ENCODE measurements around the gene PRKCE. TPM values are rescaled to one million over a fixed set of nuclear protein-coding genes. Genes with fewer than 3 reads are reported as not detected.

The PRKCE gene
- total RNA-seq, 2 experiments from 2014 or later: 17.0 to 42.1 TPM

DNA sequence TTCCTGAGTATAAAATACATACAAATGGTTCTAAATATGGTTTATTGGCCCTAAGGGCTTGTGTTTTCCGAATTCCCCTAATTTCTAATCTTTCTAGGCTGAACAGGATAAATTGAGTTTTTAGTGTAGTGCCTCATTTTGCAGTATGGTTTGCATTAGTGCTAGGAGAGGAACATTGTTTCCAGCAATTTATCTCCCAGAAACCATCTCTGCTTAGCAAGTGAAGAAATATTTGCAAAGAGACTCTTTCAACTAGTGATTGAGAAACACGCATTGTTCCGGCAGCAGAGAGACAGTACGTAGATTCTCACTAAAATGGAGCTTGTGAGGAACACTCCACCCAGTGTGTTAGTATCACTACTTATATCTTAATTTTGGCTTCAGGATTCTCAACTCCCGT, 468.0 kb downstream of the PRKCE start:
- POLR2A ChIA-PET: no interaction called here
- no peak overlapping the region for H3K4me3 ChIP-seq (ENCODE audit: low read depth, low read length, poor library complexity, severe bottlenecking)
- H4K20me1 ChIP-seq (ENCODE audit: insufficient read depth, low read length): no peaks in the 10 kb centered on the region
- no TSS peak for BruUV-seq (replicated peaks)
- no peaks in the 10 kb centered on the region for H3K9me3 ChIP-seq (ENCODE audit: low read length)
- intact Hi-C loops (cut with micrococcal nuclease; ENCODE audit: unreplicated experiment): no loop called here
- no peak overlapping the region for H3K4me2 ChIP-seq (ENCODE audit: low read length)
- H3K4me1 ChIP-seq (ENCODE audit: insufficient read depth, low read length, poor library complexity, severe bottlenecking): no peaks in the 10 kb centered on the region
- TF ChIP-seq EZH2phosphoT487 (IDR thresholded peaks at IDR 0.05; ENCODE audit: borderline replicate concordance, low read depth, low read length): no peak
- TF ChIP-seq, protein P1, sequence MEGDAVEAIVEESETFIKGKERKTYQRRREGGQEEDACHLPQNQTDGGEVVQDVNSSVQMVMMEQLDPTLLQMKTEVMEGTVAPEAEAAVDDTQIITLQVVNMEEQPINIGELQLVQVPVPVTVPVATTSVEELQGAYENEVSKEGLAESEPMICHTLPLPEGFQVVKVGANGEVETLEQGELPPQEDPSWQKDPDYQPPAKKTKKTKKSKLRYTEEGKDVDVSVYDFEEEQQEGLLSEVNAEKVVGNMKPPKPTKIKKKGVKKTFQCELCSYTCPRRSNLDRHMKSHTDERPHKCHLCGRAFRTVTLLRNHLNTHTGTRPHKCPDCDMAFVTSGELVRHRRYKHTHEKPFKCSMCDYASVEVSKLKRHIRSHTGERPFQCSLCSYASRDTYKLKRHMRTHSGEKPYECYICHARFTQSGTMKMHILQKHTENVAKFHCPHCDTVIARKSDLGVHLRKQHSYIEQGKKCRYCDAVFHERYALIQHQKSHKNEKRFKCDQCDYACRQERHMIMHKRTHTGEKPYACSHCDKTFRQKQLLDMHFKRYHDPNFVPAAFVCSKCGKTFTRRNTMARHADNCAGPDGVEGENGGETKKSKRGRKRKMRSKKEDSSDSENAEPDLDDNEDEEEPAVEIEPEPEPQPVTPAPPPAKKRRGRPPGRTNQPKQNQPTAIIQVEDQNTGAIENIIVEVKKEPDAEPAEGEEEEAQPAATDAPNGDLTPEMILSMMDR (conservative IDR thresholded peaks at IDR 0.05; ENCODE audit: low read length): no peak
- H2AFZ ChIP-seq (ENCODE audit: low read length): no peak overlapping the region
- H3K9me2 ChIP-seq (ENCODE audit: insufficient read depth, low read length): no peaks in the 10 kb centered on the region
- CTCF ChIA-PET (ENCODE audit: unreplicated experiment): no interaction called here
- H3K79me2 ChIP-seq (ENCODE audit: insufficient read depth, low read depth, low read length): no peaks in the 10 kb centered on the region
- H3K27ac ChIP-seq (ENCODE audit: low read depth, low read length, poor library complexity, severe bottlenecking): no peak overlapping the region
- no peak for DNase-seq (ENCODE audit: low spot score)
- H3K36me3 ChIP-seq (ENCODE audit: insufficient read depth, low read length): no peaks in the 10 kb centered on the region

DNA sequence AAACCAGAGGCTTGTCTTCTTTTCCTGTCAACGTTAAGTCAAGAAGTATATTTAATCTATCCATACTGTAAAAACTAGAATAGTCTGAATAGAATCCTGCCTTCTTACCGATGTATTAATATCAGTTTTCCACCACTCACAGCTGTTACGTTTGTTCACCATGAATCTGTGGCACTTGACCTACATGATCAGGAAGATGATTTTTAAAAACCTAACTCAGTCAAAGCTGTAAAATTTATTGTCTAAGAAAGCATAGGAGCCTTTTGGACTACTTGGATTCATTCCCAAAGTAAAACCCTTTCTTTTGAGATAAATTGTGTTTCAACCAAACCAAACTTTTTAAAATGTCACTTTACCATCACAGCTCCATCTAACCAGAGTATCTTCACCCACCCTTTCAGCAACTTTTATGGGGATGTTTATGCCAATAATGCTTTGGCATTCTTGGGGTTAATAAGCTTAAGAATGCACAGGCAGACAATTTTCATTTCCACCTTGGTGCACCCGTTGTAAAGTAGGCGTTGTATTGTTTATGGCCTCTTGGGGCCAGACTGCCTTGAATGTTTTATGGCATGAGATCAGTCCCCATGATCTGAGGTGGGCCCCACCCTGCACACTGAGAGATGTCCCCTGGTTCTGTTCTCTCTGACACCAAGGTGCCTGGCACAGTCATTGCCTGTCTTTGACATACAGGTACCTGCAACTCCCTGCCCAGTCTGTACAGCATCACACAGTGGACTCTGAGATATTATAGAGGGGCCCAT, 469.5 kb downstream of the PRKCE start:
- no peak for DNase-seq (ENCODE audit: low spot score)
- ChIA-PET CTCF (ENCODE audit: unreplicated experiment) (interaction anchor here (0.5 kb wide), 1 partner anchor 397 kb away, joined by 3 read pairs; no protein-coding TSS in a partner anchor), POLR2A (no interaction called here)
- H3K9me2 ChIP-seq (ENCODE audit: insufficient read depth, low read length): no peaks in the 10 kb centered on the region
- no peaks in the 10 kb centered on the region for H3K79me2 ChIP-seq (ENCODE audit: insufficient read depth, low read depth, low read length)
- H4K20me1 ChIP-seq (ENCODE audit: insufficient read depth, low read length): no peaks in the 10 kb centered on the region
- no peaks in the 10 kb centered on the region for H3K9me3 ChIP-seq (ENCODE audit: low read length)
- no peak overlapping the region for H3K4me3 ChIP-seq (ENCODE audit: low read depth, low read length, poor library complexity, severe bottlenecking)
- H3K27ac ChIP-seq (ENCODE audit: low read depth, low read length, poor library complexity, severe bottlenecking): no peak overlapping the region
- H3K4me2 ChIP-seq (ENCODE audit: low read length): no peak overlapping the region
- H3K4me1 ChIP-seq (ENCODE audit: insufficient read depth, low read length, poor library complexity, severe bottlenecking): no peaks in the 10 kb centered on the region
- H3K36me3 ChIP-seq (ENCODE audit: insufficient read depth, low read length): no peaks in the 10 kb centered on the region
- no TSS peak for BruUV-seq (replicated peaks)
- intact Hi-C loops (cut with micrococcal nuclease; ENCODE audit: unreplicated experiment): no loop called here
- TF ChIP-seq EZH2phosphoT487 (IDR thresholded peaks at IDR 0.05; ENCODE audit: borderline replicate concordance, low read depth, low read length): no peak
- TF ChIP-seq, protein P1 (conservative IDR thresholded peaks at IDR 0.05; ENCODE audit: low read length): no peak
- no peak overlapping the region for H2AFZ ChIP-seq (ENCODE audit: low read length)

DNA sequence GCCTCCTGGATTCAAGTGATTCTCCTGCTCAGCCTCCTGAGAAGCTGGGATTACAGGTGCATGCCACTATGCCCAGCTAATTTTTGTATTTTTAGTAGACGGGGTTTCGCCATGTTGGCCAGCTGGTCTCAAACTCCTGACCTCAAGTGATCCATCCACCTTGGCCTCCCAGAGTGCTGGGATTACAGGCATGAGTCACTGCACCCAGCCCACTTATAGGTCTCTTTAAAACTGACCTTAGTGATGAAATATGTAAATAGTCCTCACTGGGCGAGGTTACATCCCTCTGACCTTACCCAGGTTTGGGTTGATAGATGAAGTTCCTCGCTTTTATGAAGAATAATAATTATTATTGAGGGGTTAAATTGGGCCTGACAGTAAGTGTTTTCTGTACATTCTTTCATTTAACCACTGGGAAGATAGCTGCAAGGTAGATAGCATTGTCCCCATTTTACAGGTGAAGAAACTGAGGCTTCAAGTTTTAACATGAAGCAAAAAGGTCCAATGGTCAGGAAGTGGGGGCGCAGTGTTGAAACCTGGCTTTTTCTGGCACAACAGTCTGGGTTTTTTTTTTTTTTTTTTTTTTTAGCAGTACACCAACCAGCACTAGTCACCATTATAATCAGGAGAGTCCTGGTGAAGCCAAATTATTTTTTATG, 471.0 kb downstream of the PRKCE start:
- Histone ChIP-seq H3K4me2 (ENCODE audit: low read length) (no peak overlapping the region), H3K4me1 (ENCODE audit: insufficient read depth, low read length, poor library complexity, severe bottlenecking) (no peaks in the 10 kb centered on the region)
- CTCF ChIA-PET (ENCODE audit: unreplicated experiment): no interaction called here

More for the DNA sequence above, 471.0 kb downstream of the PRKCE start:
- no TSS peak for BruUV-seq (replicated peaks)
- TF ChIP-seq EZH2phosphoT487 (IDR thresholded peaks at IDR 0.05; ENCODE audit: borderline replicate concordance, low read depth, low read length): no peak
- TF ChIP-seq, protein P1 (conservative IDR thresholded peaks at IDR 0.05; ENCODE audit: low read length): no peak
- Histone ChIP-seq H3K4me3 (ENCODE audit: low read depth, low read length, poor library complexity, severe bottlenecking) (no peak overlapping the region), H3K36me3 (ENCODE audit: insufficient read depth, low read length) (no peaks in the 10 kb centered on the region), H4K20me1 (ENCODE audit: insufficient read depth, low read length) (no peaks in the 10 kb centered on the region), H3K9me2 (ENCODE audit: insufficient read depth, low read length) (no peaks in the 10 kb centered on the region), H2AFZ (ENCODE audit: low read length) (no peak overlapping the region), H3K79me2 (ENCODE audit: insufficient read depth, low read depth, low read length) (no peaks in the 10 kb centered on the region), H3K9me3 (ENCODE audit: low read length) (no peaks in the 10 kb centered on the region), H3K27ac (ENCODE audit: low read depth, low read length, poor library complexity, severe bottlenecking) (no peak overlapping the region)
- POLR2A ChIA-PET: interaction anchor here (0.6 to 0.9 kb wide), 5 partner anchors 19 to 1664 kb away, joined by 3 to 7 read pairs (median 4); no protein-coding TSS in a partner anchor
- DNase-seq (ENCODE audit: low spot score): no peak
- intact Hi-C loops (cut with micrococcal nuclease; ENCODE audit: unreplicated experiment): no loop called here

Measured in OCI-LY7 (cell line).